Activated CD4-positive, alpha-beta T cell treated with anti-CD3 and anti-CD28 coated beads for 1 hour (primary cell): ENCODE measurements around the gene LPP.
"Not testable (repeated sequence)": the region's sequence is repeated elsewhere in the genome, so short reads cannot be mapped to it uniquely, and the experiment has no call there.

Experiments
- DNase-seq: peaks from one replicate; pipeline ENCODE4 v3.0.0-alpha.2; 2020

The LPP gene

GRCh38 chr3:188617270-188617669, 463.3 kb downstream of the LPP start:
- no peak for DNase-seq

GRCh38 chr3:188617988-188618701, 464.2 kb downstream of the LPP start:
- no peak for DNase-seq

GRCh38 chr3:188620752-188621151, 466.8 kb downstream of the LPP start:
- no peak for DNase-seq

- no peak for DNase-seq
Observed at GRCh38 chr3:188624384-188624783, 470.4 kb downstream of the LPP start.

- DNase-seq: no peak
Observed at GRCh38 chr3:188624828-188625227, 470.9 kb downstream of the LPP start.

GRCh38 chr3:188627652-188628051, 473.7 kb downstream of the LPP start:
- DNase-seq: no peak

GRCh38 chr3:188631291-188632010, 477.5 kb downstream of the LPP start:
- DNase-seq: no peak

GRCh38 chr3:188633206-188633605, 479.2 kb downstream of the LPP start:
- no peak for DNase-seq

- DNase-seq: no peak
Observed at GRCh38 chr3:188634285-188634684, 480.3 kb downstream of the LPP start.

- no peak for DNase-seq
Observed at GRCh38 chr3:188635258-188636042, 481.5 kb downstream of the LPP start.

GRCh38 chr3:188636292-188636691, 482.3 kb downstream of the LPP start:
- DNase-seq: not testable (repeated sequence)

- no peak for DNase-seq
Observed at GRCh38 chr3:188641076-188641475, 487.1 kb downstream of the LPP start.

- no peak for DNase-seq
Observed at GRCh38 chr3:188643736-188644135, 489.8 kb downstream of the LPP start.

GRCh38 chr3:188646592-188646991, 492.6 kb downstream of the LPP start:
- no peak for DNase-seq

- no peak for DNase-seq
Observed at GRCh38 chr3:188647237-188647636, 493.3 kb downstream of the LPP start.

- no peak for DNase-seq
Observed at GRCh38 chr3:188649521-188649920, 495.6 kb downstream of the LPP start.

- no peak for DNase-seq
Observed at GRCh38 chr3:188656196-188656982, 502.4 kb downstream of the LPP start.

- DNase-seq: no peak
Observed at GRCh38 chr3:188658606-188659005, 504.6 kb downstream of the LPP start.

GRCh38 chr3:188659449-188660090, 505.6 kb downstream of the LPP start:
- no peak for DNase-seq

GRCh38 chr3:188660415-188660814, 506.5 kb downstream of the LPP start:
- DNase-seq: no peak

GRCh38 chr3:188661806-188662205, 507.8 kb downstream of the LPP start:
- no peak for DNase-seq

- DNase-seq: no peak
Observed at GRCh38 chr3:188662214-188662613, 508.3 kb downstream of the LPP start.
